ENCODE measurements around the gene CR1L. TPM values are rescaled to one million over a fixed set of nuclear protein-coding genes. Genes with fewer than 3 reads are reported as not detected.
"Not testable (repeated sequence)": the region's sequence is repeated elsewhere in the genome, so short reads cannot be mapped to it uniquely, and the experiment has no call there.

CR1L gene
- total and polyA plus RNA-seq, 9 of the 15 experiments (the other 6 are each of a cell fraction or from before 2014, with no cell fraction given): 10.1 to 74.8 (median 34.3) TPM

GRCh38 chr1:207703712-207704111 lies 58.8 kb downstream of the CR1L start:
- no peak overlapping the region for H3K27ac ChIP-seq (ENCODE audit: extremely low read depth, low read depth, low read length)
- TF ChIP-seq CEBPG (CRISPR knock-in tag; IDR thresholded peaks at IDR 0.05) (peak; percentile 55; the same call in 1 of the 2 replicates), CEBPG (tag; conservative IDR thresholded peaks at IDR 0.05 in 1 of 2, IDR thresholded peaks at IDR 0.05 in 1 of 2) (peak; percentile 46 to 91; a peak in 3 of 4 replicates), CEBPB (tag; IDR thresholded peaks at IDR 0.05) (peak; percentile 93), CTCF (IDR thresholded peaks at IDR 0.05 in 2 of 3, conservative IDR thresholded peaks at IDR 0.05 in 1 of 3; ENCODE audit: insufficient read depth in 2 of 3, low read depth in 1 of 3, low read length in 3 of 3) (0 out of 6 replicates have a peak, but pooled peaks of 1 of the 3 experiments have one; percentile 1), ATF3 (IDR thresholded peaks at IDR 0.05) (peak; percentile 53), ATF3 (CRISPR knock-in tag; conservative IDR thresholded peaks at IDR 0.05) (no peak), DDX20 (tag; IDR thresholded peaks at IDR 0.05; ENCODE audit: low read depth) (no peak), IRF9 (tag; IDR thresholded peaks at IDR 0.05) (peak; percentile 27; the same call in 1 of the 2 replicates), JUN (IDR thresholded peaks at IDR 0.05; ENCODE audit: borderline replicate concordance, low read depth, low read length) (no peak), JUN (CRISPR knock-in tag; IDR thresholded peaks at IDR 0.05; ENCODE audit: borderline replicate concordance) (no peak)
- no peak overlapping the region for H2AFZ ChIP-seq (ENCODE audit: low read depth, low read length)
- WGBS (ENCODE audit: insufficient coverage, low coverage, missing lambda C conversion rate): 94% methylated on average over 5 of the region's 5 CpGs
- no peaks in the 10 kb centered on the region for H3K9me3 ChIP-seq (replicated peaks; ENCODE audit: control insufficient read depth, insufficient read depth, low read depth, low read length)
- FAIRE-seq: no peak
- no peaks in the 10 kb centered on the region for H3K27me3 ChIP-seq (ENCODE audit: control insufficient read depth in 2 of 2, insufficient read depth in 2 of 2, low read length in 2 of 2)
- H4K20me1 ChIP-seq (replicated peaks; ENCODE audit: control insufficient read depth, insufficient read depth, low read length): no peaks in the 10 kb centered on the region
- H3K4me2 ChIP-seq (ENCODE audit: insufficient read depth, low read length): no peak overlapping the region
- intact Hi-C loops (cut with micrococcal nuclease) (no loop called here), in situ Hi-C loops (cut with MboI) (loop anchor here (5.0 kb wide), 1 partner anchor 126 kb away; no protein-coding TSS in a partner anchor)
- H3K36me3 ChIP-seq (ENCODE audit: control insufficient read depth, insufficient read depth, low read length): peaks cover 12% of the 10 kb centered on the region; the same call in 2 of the 3 replicates
- ATAC-seq: no peak
- H3K4me3 ChIP-seq: no peak overlapping the region
- CTCF ChIA-PET (ENCODE audit: low intra/inter-chr PET ratio): no interaction called here
- no TSS peak for BruUV-seq (replicated peaks)
- POLR2A ChIA-PET: no interaction called here
- H3K4me1 ChIP-seq (replicated peaks in 1 of 2; ENCODE audit: control insufficient read depth in 2 of 2, insufficient read depth in 2 of 2, low read length in 2 of 2): no peaks in the 10 kb centered on the region
- no peak for DNase-seq (ENCODE audit: extremely low read depth in 1 of 4, low spot score in 3 of 4)
- H3K9me1 ChIP-seq (ENCODE audit: control insufficient read depth, insufficient read depth, low read length): no peaks in the 10 kb centered on the region
- no peaks in the 10 kb centered on the region for H3K79me2 ChIP-seq (ENCODE audit: control insufficient read depth, insufficient read depth, low read length)
- no peak overlapping the region for H3K9ac ChIP-seq (ENCODE audit: insufficient read depth in 1 of 2, low read depth in 2 of 2, low read length in 2 of 2)

GRCh38 chr1:207708004-207708403 lies 63.1 kb downstream of the CR1L start:
- CTCF ChIA-PET (ENCODE audit: low intra/inter-chr PET ratio); intact Hi-C loops (cut with micrococcal nuclease); H3K9ac ChIP-seq (ENCODE audit: insufficient read depth in 1 of 2, low read depth in 2 of 2, low read length in 2 of 2); H3K9me1 ChIP-seq (ENCODE audit: control insufficient read depth, insufficient read depth, low read length); H3K79me2 ChIP-seq (ENCODE audit: control insufficient read depth, insufficient read depth, low read length); H3K36me3 ChIP-seq (ENCODE audit: control insufficient read depth, insufficient read depth, low read length); H3K4me1 ChIP-seq (replicated peaks in 1 of 2; ENCODE audit: control insufficient read depth in 2 of 2, insufficient read depth in 2 of 2, low read length in 2 of 2); H4K20me1 ChIP-seq (replicated peaks; ENCODE audit: control insufficient read depth, insufficient read depth, low read length); H3K27me3 ChIP-seq (ENCODE audit: control insufficient read depth in 2 of 2, insufficient read depth in 2 of 2, low read length in 2 of 2); POLR2A ChIA-PET; BruUV-seq (replicated peaks); FAIRE-seq; DNase-seq (ENCODE audit: extremely low read depth in 1 of 4, low spot score in 3 of 4); H3K9me3 ChIP-seq (replicated peaks; ENCODE audit: control insufficient read depth, insufficient read depth, low read depth, low read length); H3K4me2 ChIP-seq (ENCODE audit: insufficient read depth, low read length); H2AFZ ChIP-seq (ENCODE audit: low read depth, low read length); H3K27ac ChIP-seq (ENCODE audit: extremely low read depth, low read depth, low read length); in situ Hi-C loops (cut with MboI); H3K4me3 ChIP-seq; ATAC-seq: not testable (repeated sequence)
- WGBS (ENCODE audit: insufficient coverage, low coverage, missing lambda C conversion rate): 67% methylated on average over 3 of the region's 3 CpGs

Data from K562 (cell line).